K562 (cell line): Measurements from ENCODE around the gene TBXAS1. TPM values are rescaled to one million over a fixed set of nuclear protein-coding genes. Genes with fewer than 3 reads are reported as not detected.

ENCODE experiments used
- ATAC-seq: fragments of 200-7000 bp; cut with Tn5 transposase; 3 replicates; pipeline ENCODE4 v1.9.1; 2020; ENCODE audit warnings: moderate library complexity
- BruUV-seq: library from RNA; stranded (reverse); fragments of 400-500 nt; replicated peaks from 2 replicates; lab custom pipeline; 2021; lab: Mats Ljungman, UMichigan
- CTCF ChIA-PET: fragments of 300-600 bp; formaldehyde crosslinking; extraction: SDS; loops from one replicate; lab custom pipeline; 2021; ENCODE audit warnings: low intra/inter-chr PET ratio; lab: Yijun Ruan, JAX
- POLR2A ChIA-PET: fragments of 300-600, 350-650 bp; sonication (Branson Sonifier 250); formaldehyde crosslinking; extraction: SDS; loops from one replicate; lab custom pipeline; 2021; ENCODE audit warnings: antibody characterized with exemption, inconsistent platforms; lab: Yijun Ruan, JAX
- DNase-seq, 4 experiments: peaks; one replicate each; pipeline versions ENCODE4 v3.0.0 to v3.0.0-alpha.2; 2011 to 2018; ENCODE audit warnings: low spot score in 3 of 4, mixed read lengths in 3 of 4; ENCODE audit errors: extremely low read depth in 1 of 4
- FAIRE-seq: peaks from 2 replicates; lab custom pipeline; 2011; peaks lifted over from hg19 to GRCh38; lab: Jason Lieb, UNC
- H2AFZ ChIP-seq: 2 replicates; pipeline ENCODE4 v1.6.0; 2011; ENCODE audit warnings: low read depth, low read length, control low read depth, inconsistent platforms
- H3K27ac ChIP-seq: fragments of 200-600 bp; 3 replicates; pipeline ENCODE4 v1.8.0; 2011; ENCODE audit warnings: low read depth, mild to moderate bottlenecking, control low read depth, inconsistent platforms, low read length, moderate library complexity, mixed read lengths; ENCODE audit errors: extremely low read depth
- H3K27me3 ChIP-seq, 2 experiments: fragments of 300-600 bp in 1 of 2; 2 replicates in 1 of 2; 3 replicates in 1 of 2; pipeline versions ENCODE4 v1.6.0 to v1.8.0; 2011; ENCODE audit warnings: inconsistent platforms in 2 of 2, low read length in 2 of 2, mild to moderate bottlenecking in 1 of 2, mixed read lengths in 1 of 2, moderate library complexity in 1 of 2; ENCODE audit not compliant: control insufficient read depth in 2 of 2, insufficient read depth in 2 of 2
- H3K36me3 ChIP-seq: fragments of 300-600 bp; 3 replicates; pipeline ENCODE4 v1.8.0; 2011; ENCODE audit warnings: mild to moderate bottlenecking, low read length, inconsistent platforms; ENCODE audit not compliant: control insufficient read depth, insufficient read depth
- H3K4me1 ChIP-seq, 2 experiments: fragments of 200-600 bp in 1 of 2; replicated peaks in 1 of 2; 2 replicates in 1 of 2; 3 replicates in 1 of 2; pipeline versions ENCODE4 v1.5.1 to v1.8.0; 2011; ENCODE audit warnings: inconsistent platforms in 2 of 2, low read length in 2 of 2, mild to moderate bottlenecking in 1 of 2, mixed read lengths in 1 of 2, moderate library complexity in 1 of 2; ENCODE audit not compliant: control insufficient read depth in 2 of 2, insufficient read depth in 2 of 2
- H3K4me2 ChIP-seq: 2 replicates; pipeline ENCODE4 v1.6.1; 2011; ENCODE audit warnings: low read length, control low read depth, inconsistent platforms, mixed read lengths; ENCODE audit not compliant: insufficient read depth
- H3K4me3 ChIP-seq: fragments of 200-600 bp; sonication (generic), shearing (Covaris generic); 2 replicates; pipeline ENCODE4 v1.5.1; 2016; ENCODE audit warnings: control low read depth, inconsistent platforms
- H3K79me2 ChIP-seq: fragments of 200-600 bp; 3 replicates; pipeline ENCODE4 v1.8.0; 2011; ENCODE audit warnings: low read length, inconsistent platforms; ENCODE audit not compliant: control insufficient read depth, insufficient read depth
- H3K9ac ChIP-seq, 2 experiments: 2 replicates each; pipeline versions ENCODE4 v1.6.0 to v1.6.1; 2011; ENCODE audit warnings: low read depth in 2 of 2, low read length in 2 of 2, control low read depth in 1 of 2, inconsistent platforms in 1 of 2, mild to moderate bottlenecking in 1 of 2, mixed read lengths in 1 of 2; ENCODE audit not compliant: insufficient read depth in 1 of 2
- H3K9me1 ChIP-seq: one replicate; pipeline ENCODE4 v1.6.0; 2011; ENCODE audit warnings: inconsistent platforms, mild to moderate bottlenecking, low read length, moderate library complexity; ENCODE audit not compliant: control insufficient read depth, insufficient read depth
- H3K9me3 ChIP-seq: replicated peaks from 2 replicates; pipeline ENCODE4 v1.5.1; 2011; ENCODE audit warnings: low read depth, low read length, inconsistent platforms; ENCODE audit not compliant: control insufficient read depth, insufficient read depth
- H4K20me1 ChIP-seq: replicated peaks from 2 replicates; pipeline ENCODE4 v1.6.1; 2011; ENCODE audit warnings: low read length, inconsistent platforms, mixed read lengths; ENCODE audit not compliant: control insufficient read depth, insufficient read depth
- CCAR2 ChIP-seq: fragments of 200-400 bp; formaldehyde crosslinking; IDR thresholded peaks from 2 replicates; pipeline ENCODE4 v1.6.1; 2017; ENCODE audit warnings: mild to moderate bottlenecking, low read depth, low read length
- CHD2 ChIP-seq: IDR thresholded peaks from 2 replicates; pipeline ENCODE4 v1.6.1; 2011; ENCODE audit warnings: low read depth, low read length
- CTBP1 ChIP-seq: fragments of 450-650 bp; IDR thresholded peaks from 2 replicates; pipeline ENCODE4 v1.6.1; 2016; ENCODE audit warnings: borderline replicate concordance
- HLTF ChIP-seq: fragments of 450-650 bp; IDR thresholded peaks from 2 replicates; pipeline ENCODE4 v1.6.1; 2016
- HMG20A ChIP-seq: fragments of 450-650 bp; formaldehyde crosslinking; conservative IDR thresholded peaks from 2 replicates; pipeline ENCODE4 v1.4.0; 2020; ENCODE audit warnings: mild to moderate bottlenecking, mixed read lengths
- HNRNPH1 ChIP-seq: fragments of 200-400 bp; formaldehyde crosslinking; optimal IDR thresholded peaks from 2 replicates; pipeline ENCODE3; 2017; ENCODE audit warnings: low read depth, mild to moderate bottlenecking, low read length, moderate library complexity
- NFE2L1 ChIP-seq: fragments of 450-650 bp; IDR thresholded peaks from 2 replicates; pipeline ENCODE4 v1.6.1; 2016; ENCODE audit warnings: missing genetic modification characterization, low read depth, mild to moderate bottlenecking, missing compliant biosample characterization, moderate library complexity, borderline replicate concordance
- SOX6 ChIP-seq: fragments of 450-650 bp; IDR thresholded peaks from 2 replicates; pipeline ENCODE4 v1.6.1; 2014; ENCODE audit warnings: mild to moderate bottlenecking
- ZFX ChIP-seq: sonication (generic); formaldehyde crosslinking; IDR thresholded peaks from 2 replicates; pipeline ENCODE4 v1.8.0; 2022; ENCODE audit warnings: mild to moderate bottlenecking, missing genetic modification reagents, moderate library complexity
- ZNF212 ChIP-seq: fragments of 450-650 bp; formaldehyde crosslinking; IDR thresholded peaks from 2 replicates; pipeline ENCODE4 v1.4.0; 2020; ENCODE audit warnings: mild to moderate bottlenecking
- ZNF354B ChIP-seq: fragments of 250-450 bp; sonication (Bioruptor Pico); IDR thresholded peaks from 2 replicates; pipeline ENCODE4 v1.4.0; 2020
- WGBS: fragments of 100-300 bp; shearing (Covaris generic); methylation state at CpG from one replicate; pipeline ENCODE4 v1.1.6; 2016; ENCODE audit warnings: low coverage, mixed read lengths; ENCODE audit not compliant: insufficient coverage; ENCODE audit errors: missing lambda C conversion rate; 5-methylcytosine and 5-hydroxymethylcytosine counted together
- in situ Hi-C: fragments of 300-500 bp; cut with MboI; formaldehyde crosslinking; loops from 4 replicates; pipeline ENCODE4 v1.15.0; 2018; ENCODE audit warnings: inconsistent platforms, mixed read lengths
- intact Hi-C: fragments of 100-400 bp; cut with micrococcal nuclease; formaldehyde crosslinking; loops from 2 replicates; pipeline ENCODE4 v1.14.2; 2022
- polyA plus RNA-seq, 8 experiments: library from polyadenylated mRNA; depleted of rRNA in 4 of 8; stranded (reverse) in 5 of 8; unstranded in 3 of 8; fragments of >200 nt; fragmentation: Nextera tagmentation in 2 of 8; fragmentation: Illumina TruSeq in 1 of 8; extraction: Ambion mirVana in 2 of 8; extraction: Trizol in 1 of 8; gene quantifications; 2 replicates each; pipeline versions ENCODE4 v1.2.1 to v1.2.3, GENCODE V29; 2011 to 2014; ENCODE audit warnings: inconsistent platforms in 1 of 8, missing spikeins in 1 of 8
- total RNA-seq, 7 experiments: library from RNA; depleted of rRNA in 6 of 7; stranded (reverse); fragments of >200 nt in 6 of 7; fragmentation: Illumina TruSeq in 2 of 7; extraction: Trizol in 2 of 7; gene quantifications; 2 replicates each; pipeline versions ENCODE4 v1.2.1 to v1.2.3, GENCODE V29; 2011 to 2021; ENCODE audit warnings: low replicate concordance in 1 of 7
- TF ChIP-seq, protein P1 (sequence below), 2 experiments: fragments of 200-800 bp in 1 of 2; sonication (Bioruptor generic) in 1 of 2; sonication (generic) in 1 of 2; formaldehyde crosslinking in 1 of 2; IDR thresholded peaks in 1 of 2; conservative IDR thresholded peaks in 1 of 2; 2 replicates each; pipeline versions ENCODE4 v1.5.0 to v1.6.1; 2016 to 2020; ENCODE audit warnings: missing compliant biosample characterization in 1 of 2, missing genetic modification characterization in 1 of 2, missing genetic modification reagents in 1 of 2
- TF ChIP-seq, protein P2 (sequence below), 3 experiments: IDR thresholded peaks in 2 of 3; conservative IDR thresholded peaks in 1 of 3; 2 replicates each; pipeline ENCODE4 v1.5.1; 2011 to 2012; ENCODE audit warnings: low read length in 3 of 3, mild to moderate bottlenecking in 3 of 3, control low read depth in 2 of 3, improper control_type of control experiment in 1 of 3, inconsistent platforms in 1 of 3, low read depth in 1 of 3, mixed read lengths in 1 of 3, moderate library complexity in 1 of 3; ENCODE audit not compliant: insufficient read depth in 2 of 3
- TF ChIP-seq, protein P3 (sequence below): fragments of 450-650 bp; IDR thresholded peaks from 2 replicates; pipeline ENCODE4 v1.6.1; 2016; ENCODE audit warnings: antibody characterized with exemption

Gene TBXAS1
- total and polyA plus RNA-seq, 9 of the 15 experiments (the other 6 are each of a cell fraction or from before 2014, with no cell fraction given): 1.1 to 8.3 (median 1.9) TPM

DNA sequence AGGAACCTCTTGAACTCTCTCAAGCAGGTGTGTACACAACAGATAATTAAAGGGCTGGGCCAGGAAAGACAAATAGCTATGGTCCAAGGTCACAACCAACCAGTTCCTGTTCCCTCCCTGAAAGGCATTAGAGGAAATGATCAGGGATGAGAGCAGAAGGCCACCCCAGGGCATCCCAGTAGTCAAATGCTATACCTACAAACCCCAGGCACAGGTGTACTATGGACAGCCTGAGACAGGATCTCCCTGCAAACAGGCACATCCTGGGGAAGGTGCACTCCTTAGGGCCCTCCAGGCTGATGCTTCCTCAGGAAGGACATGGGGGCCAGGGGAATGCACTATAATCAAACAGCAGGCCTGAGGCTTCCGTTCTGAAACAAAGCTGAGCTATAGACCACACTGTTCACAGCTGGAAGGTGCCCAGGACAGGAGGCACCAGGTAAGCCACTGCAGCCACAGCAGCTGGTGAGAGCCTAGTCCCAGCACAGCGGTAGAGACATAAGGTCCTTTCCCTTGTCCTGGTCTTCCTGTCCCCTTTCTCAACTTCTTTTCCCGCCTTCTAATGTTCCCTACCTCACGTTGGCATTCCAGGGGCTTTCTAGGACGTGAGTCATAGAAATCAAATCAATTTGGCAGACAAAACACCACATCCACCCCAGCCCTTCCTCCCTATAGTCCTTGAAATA lies 220.4 kb downstream of the TBXAS1 start:
- peak overlapping the region in 1 of 2 experiments; percentile 18; a peak in 1 of 4 replicates for H3K9ac ChIP-seq
- BruUV-seq: no TSS peak
- intact Hi-C loops (loop anchor here (2.0 kb wide), 1 partner anchor 73 kb away; no protein-coding TSS in a partner anchor), in situ Hi-C loops (no loop called here)
- H3K79me2 ChIP-seq: no peaks in the 10 kb centered on the region
- H2AFZ ChIP-seq: no peak overlapping the region
- 69% methylated on average over 5 of the region's 5 CpGs for WGBS
- DNase-seq (no peak), FAIRE-seq (no peak), ATAC-seq (peak; percentile 47; the same call in 2 of the 3 replicates)
- no peak overlapping the region for H3K27ac ChIP-seq
- no peaks in the 10 kb centered on the region for H3K27me3 ChIP-seq
- no peaks in the 10 kb centered on the region for H3K9me3 ChIP-seq
- no peak overlapping the region for H3K4me2 ChIP-seq
- no peak overlapping the region for H3K4me3 ChIP-seq
- ChIA-PET POLR2A (interaction anchor here (0.6 to 1.0 kb wide), 4 partner anchors 10 to 231 kb away, joined by 4 to 5 read pairs (median 4); no protein-coding TSS in a partner anchor), CTCF (no interaction called here)
- H4K20me1 ChIP-seq: no peaks in the 10 kb centered on the region
- peaks cover 0 to 8% of the 10 kb centered on the region in 2 experiments; a peak in 3 of 5 replicates for H3K4me1 ChIP-seq
- peaks cover 39% of the 10 kb centered on the region; the same call in 2 of the 3 replicates for H3K36me3 ChIP-seq
- H3K9me1 ChIP-seq: no peaks in the 10 kb centered on the region
- TF ChIP-seq, protein P1, sequence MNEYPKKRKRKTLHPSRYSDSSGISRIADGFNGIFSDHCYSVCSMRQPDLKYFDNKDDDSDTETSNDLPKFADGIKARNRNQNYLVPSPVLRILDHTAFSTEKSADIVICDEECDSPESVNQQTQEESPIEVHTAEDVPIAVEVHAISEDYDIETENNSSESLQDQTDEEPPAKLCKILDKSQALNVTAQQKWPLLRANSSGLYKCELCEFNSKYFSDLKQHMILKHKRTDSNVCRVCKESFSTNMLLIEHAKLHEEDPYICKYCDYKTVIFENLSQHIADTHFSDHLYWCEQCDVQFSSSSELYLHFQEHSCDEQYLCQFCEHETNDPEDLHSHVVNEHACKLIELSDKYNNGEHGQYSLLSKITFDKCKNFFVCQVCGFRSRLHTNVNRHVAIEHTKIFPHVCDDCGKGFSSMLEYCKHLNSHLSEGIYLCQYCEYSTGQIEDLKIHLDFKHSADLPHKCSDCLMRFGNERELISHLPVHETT (CRISPR knock-in tag; conservative IDR thresholded peaks at IDR 0.05 in 1 of 2, IDR thresholded peaks at IDR 0.05 in 1 of 2): 0 out of 4 replicates have a peak, but pooled peaks of 1 of the 2 experiments have one; percentile 15
- TF ChIP-seq SOX6 (no peak), CTBP1 (0 out of 2 replicates have a peak, but pooled peaks have one; percentile 27), HMG20A (CRISPR knock-in tag) (no peak), CCAR2 (no peak), HNRNPH1 (no peak), HLTF (no peak), ZNF212 (CRISPR knock-in tag) (no peak), CHD2 (no peak), NFE2L1 (no peak), ZNF354B (CRISPR knock-in tag) (no peak), ZFX (CRISPR knock-in tag) (no peak)
- TF ChIP-seq, protein P2, sequence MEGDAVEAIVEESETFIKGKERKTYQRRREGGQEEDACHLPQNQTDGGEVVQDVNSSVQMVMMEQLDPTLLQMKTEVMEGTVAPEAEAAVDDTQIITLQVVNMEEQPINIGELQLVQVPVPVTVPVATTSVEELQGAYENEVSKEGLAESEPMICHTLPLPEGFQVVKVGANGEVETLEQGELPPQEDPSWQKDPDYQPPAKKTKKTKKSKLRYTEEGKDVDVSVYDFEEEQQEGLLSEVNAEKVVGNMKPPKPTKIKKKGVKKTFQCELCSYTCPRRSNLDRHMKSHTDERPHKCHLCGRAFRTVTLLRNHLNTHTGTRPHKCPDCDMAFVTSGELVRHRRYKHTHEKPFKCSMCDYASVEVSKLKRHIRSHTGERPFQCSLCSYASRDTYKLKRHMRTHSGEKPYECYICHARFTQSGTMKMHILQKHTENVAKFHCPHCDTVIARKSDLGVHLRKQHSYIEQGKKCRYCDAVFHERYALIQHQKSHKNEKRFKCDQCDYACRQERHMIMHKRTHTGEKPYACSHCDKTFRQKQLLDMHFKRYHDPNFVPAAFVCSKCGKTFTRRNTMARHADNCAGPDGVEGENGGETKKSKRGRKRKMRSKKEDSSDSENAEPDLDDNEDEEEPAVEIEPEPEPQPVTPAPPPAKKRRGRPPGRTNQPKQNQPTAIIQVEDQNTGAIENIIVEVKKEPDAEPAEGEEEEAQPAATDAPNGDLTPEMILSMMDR (IDR thresholded peaks at IDR 0.05 in 2 of 3, conservative IDR thresholded peaks at IDR 0.05 in 1 of 3; ENCODE audit: insufficient read depth in 2 of 3, low read depth in 1 of 3, low read length in 3 of 3): no peak
- TF ChIP-seq, protein P3, sequence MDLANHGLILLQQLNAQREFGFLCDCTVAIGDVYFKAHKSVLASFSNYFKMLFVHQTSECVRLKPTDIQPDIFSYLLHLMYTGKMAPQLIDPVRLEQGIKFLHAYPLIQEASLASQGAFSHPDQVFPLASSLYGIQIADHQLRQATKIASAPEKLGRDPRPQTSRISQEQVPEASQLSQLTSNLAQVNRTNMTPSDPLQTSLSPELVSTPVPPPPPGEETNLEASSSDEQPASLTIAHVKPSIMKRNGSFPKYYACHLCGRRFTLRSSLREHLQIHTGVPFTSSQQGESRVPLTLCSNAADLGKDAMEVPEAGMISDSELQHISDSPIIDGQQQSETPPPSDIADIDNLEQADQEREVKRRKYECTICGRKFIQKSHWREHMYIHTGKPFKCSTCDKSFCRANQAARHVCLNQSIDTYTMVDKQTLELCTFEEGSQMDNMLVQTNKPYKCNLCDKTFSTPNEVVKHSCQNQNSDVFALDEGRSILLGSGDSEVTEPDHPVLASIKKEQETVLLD: no peak
